SK-N-MC (cell line): ENCODE results near the gene PLP2.

Experiments
- EZH2 ChIP-seq: fragments of 200-600 bp; sonication (generic); IDR thresholded peaks from one replicate; pipeline ENCODE4 v1.6.1; 2017; ENCODE audit warnings: antibody characterized with exemption
- POLR2AphosphoS5 ChIP-seq: IDR thresholded peaks from 2 replicates; pipeline ENCODE4 v1.6.1; 2012; ENCODE audit warnings: mild to moderate bottlenecking, low read depth, low read length, borderline replicate concordance

- TF ChIP-seq POLR2AphosphoS5 (no peak), EZH2 (no peak)
These were observed 19.9 kb downstream of the PLP2 start for GRCh38 chrX:49191574-49192011.
